ENCODE results near the gene MVB12B. TPM values are rescaled to one million over a fixed set of nuclear protein-coding genes. Genes with fewer than 3 reads are reported as not detected.

MVB12B gene
- total and polyA plus RNA-seq, 4 experiments from 2014 or later: 0.30 to 6.5 (median 4.9) TPM

GRCh38 chr9:126442636-126443035, 116.0 kb downstream of the MVB12B start:
- no peaks in the 10 kb centered on the region for H3K36me3 ChIP-seq (ENCODE audit: insufficient read depth, low read length)
- H3K27ac Mint-ChIP-seq: no peak overlapping the region
- H3K9me3 ChIP-seq (ENCODE audit: control insufficient read depth in 1 of 2, low read length in 2 of 2): no peaks in the 10 kb centered on the region
- H3K4me1 ChIP-seq (ENCODE audit: insufficient read depth, low read length): no peaks in the 10 kb centered on the region
- H3K27ac ChIP-seq (ENCODE audit: low read depth, low read length): no peak overlapping the region
- ChIA-PET CTCF (ENCODE audit: partially characterized antibody) (interaction anchor here (1.0 to 1.3 kb wide), 3 partner anchors 44 to 127 kb away, joined by 3 to 5 read pairs (median 3); no protein-coding TSS in a partner anchor), POLR2A (ENCODE audit: partially characterized antibody) (interaction anchor here (1.0 to 1.5 kb wide), 2 partner anchors 21 to 27 kb away, joined by 4 to 6 read pairs; no protein-coding TSS in a partner anchor)
- no peak overlapping the region for H3K4me3 ChIP-seq (ENCODE audit: low read length in 2 of 2)
- H3K4me1 Mint-ChIP-seq: peaks cover 0 to 8% (median 4%) of the 10 kb centered on the region in 4 donors
- H3K27me3 Mint-ChIP-seq: no peaks in the 10 kb centered on the region
- DNase-seq: no peak
- H3K27me3 ChIP-seq (ENCODE audit: insufficient read depth, low read length): no peaks in the 10 kb centered on the region
- intact Hi-C loops (cut with micrococcal nuclease): no loop called here
- H3K4me3 Mint-ChIP-seq: no peak overlapping the region
- H3K9me3 Mint-ChIP-seq: no peaks in the 10 kb centered on the region
- H3K36me3 Mint-ChIP-seq: no peaks in the 10 kb centered on the region

- Histone ChIP-seq H3K4me3 (ENCODE audit: low read length in 2 of 2) (no peak overlapping the region), H3K4me1 (ENCODE audit: insufficient read depth, low read length) (no peaks in the 10 kb centered on the region), H3K27me3 (ENCODE audit: insufficient read depth, low read length) (no peaks in the 10 kb centered on the region), H3K27ac (ENCODE audit: low read depth, low read length) (no peak overlapping the region), H3K36me3 (ENCODE audit: insufficient read depth, low read length) (no peaks in the 10 kb centered on the region), H3K9me3 (ENCODE audit: control insufficient read depth in 1 of 2, low read length in 2 of 2) (no peaks in the 10 kb centered on the region)
- ChIA-PET POLR2A (ENCODE audit: partially characterized antibody) (interaction anchor here (1.0 to 1.5 kb wide), 2 partner anchors 21 to 27 kb away, joined by 4 to 6 read pairs; no protein-coding TSS in a partner anchor), CTCF (ENCODE audit: partially characterized antibody) (interaction anchor here (1.0 to 1.1 kb wide), 2 partner anchors 45 to 127 kb away, joined by 3 read pairs; no protein-coding TSS in a partner anchor)
- DNase-seq: no peak
- intact Hi-C loops (cut with micrococcal nuclease): no loop called here
- Mint-ChIP-seq H3K27me3 (no peaks in the 10 kb centered on the region), H3K4me3 (no peak overlapping the region), H3K9me3 (no peaks in the 10 kb centered on the region), H3K27ac (no peak overlapping the region), H3K4me1 (peaks cover 0 to 12% (median 4%) of the 10 kb centered on the region in 4 donors), H3K36me3 (no peaks in the 10 kb centered on the region)
Observed at GRCh38 chr9:126443144-126443543, 116.5 kb downstream of the MVB12B start.

GRCh38 chr9:126448136-126448535, 121.5 kb downstream of the MVB12B start:
- H3K4me1 ChIP-seq (ENCODE audit: insufficient read depth, low read length): no peaks in the 10 kb centered on the region
- Mint-ChIP-seq H3K27ac (peak overlapping the region in 1 of 7 donors; percentile 33), H3K4me3 (no peak overlapping the region), H3K9me3 (no peaks in the 10 kb centered on the region), H3K27me3 (no peaks in the 10 kb centered on the region), H3K36me3 (no peaks in the 10 kb centered on the region), H3K4me1 (peaks cover 5 to 14% (median 7%) of the 10 kb centered on the region in 4 donors)
- no peak for DNase-seq
- intact Hi-C loops (cut with micrococcal nuclease): no loop called here
- no peaks in the 10 kb centered on the region for H3K36me3 ChIP-seq (ENCODE audit: insufficient read depth, low read length)
- H3K27me3 ChIP-seq (ENCODE audit: insufficient read depth, low read length): no peaks in the 10 kb centered on the region
- H3K4me3 ChIP-seq (ENCODE audit: low read length in 2 of 2): no peak overlapping the region
- ChIA-PET CTCF (ENCODE audit: partially characterized antibody) (no interaction called here), POLR2A (ENCODE audit: partially characterized antibody) (no interaction called here)
- no peaks in the 10 kb centered on the region for H3K9me3 ChIP-seq (ENCODE audit: control insufficient read depth in 1 of 2, low read length in 2 of 2)
- no peak overlapping the region for H3K27ac ChIP-seq (ENCODE audit: low read depth, low read length)

GRCh38 chr9:126448865-126449577, 122.4 kb downstream of the MVB12B start:
- POLR2A ChIA-PET (ENCODE audit: partially characterized antibody): no interaction called here
- Mint-ChIP-seq H3K4me3 (no peak overlapping the region), H3K27me3 (no peaks in the 10 kb centered on the region), H3K4me1 (peaks cover 6 to 11% (median 9%) of the 10 kb centered on the region in 4 donors), H3K27ac (no peak overlapping the region), H3K36me3 (no peaks in the 10 kb centered on the region), H3K9me3 (no peaks in the 10 kb centered on the region)
- Histone ChIP-seq H3K27me3 (ENCODE audit: insufficient read depth, low read length) (no peaks in the 10 kb centered on the region), H3K9me3 (ENCODE audit: control insufficient read depth in 1 of 2, low read length in 2 of 2) (no peaks in the 10 kb centered on the region), H3K36me3 (ENCODE audit: insufficient read depth, low read length) (no peaks in the 10 kb centered on the region), H3K4me3 (ENCODE audit: low read length in 2 of 2) (no peak overlapping the region), H3K4me1 (ENCODE audit: insufficient read depth, low read length) (no peaks in the 10 kb centered on the region), H3K27ac (ENCODE audit: low read depth, low read length) (no peak overlapping the region)
- intact Hi-C loops (cut with micrococcal nuclease): no loop called here
- no peak for DNase-seq
- CTCF ChIA-PET (ENCODE audit: partially characterized antibody): no interaction called here

- CTCF ChIA-PET (ENCODE audit: partially characterized antibody): interaction anchor here (0.8 to 4.2 kb wide), 4 partner anchors 23 to 51 kb away, joined by 3 to 23 read pairs (median 4); no protein-coding TSS in a partner anchor
- peak overlapping the region in 2 of 7 donors; percentile 29 to 37 for H3K27ac Mint-ChIP-seq
Observed at GRCh38 chr9:126449725-126450667, 123.4 kb downstream of the MVB12B start.

GRCh38 chr9:126450668-126451205, 124.1 kb downstream of the MVB12B start:
- ChIA-PET POLR2A (ENCODE audit: partially characterized antibody) (no interaction called here), CTCF (ENCODE audit: partially characterized antibody) (interaction anchor here (1.6 to 4.2 kb wide), 3 partner anchors 41 to 52 kb away, joined by 4 to 23 read pairs (median 5); no protein-coding TSS in a partner anchor)
- no peaks in the 10 kb centered on the region for H3K27me3 Mint-ChIP-seq
- H3K9me3 Mint-ChIP-seq: no peaks in the 10 kb centered on the region
- DNase-seq: no peak
- H3K4me3 Mint-ChIP-seq: no peak overlapping the region
- peak overlapping the region in 1 of 7 donors; percentile 29 for H3K27ac Mint-ChIP-seq
- Histone ChIP-seq H3K4me1 (ENCODE audit: insufficient read depth, low read length) (no peaks in the 10 kb centered on the region), H3K36me3 (ENCODE audit: insufficient read depth, low read length) (no peaks in the 10 kb centered on the region), H3K9me3 (ENCODE audit: control insufficient read depth in 1 of 2, low read length in 2 of 2) (no peaks in the 10 kb centered on the region), H3K4me3 (ENCODE audit: low read length in 2 of 2) (no peak overlapping the region), H3K27ac (ENCODE audit: low read depth, low read length) (no peak overlapping the region), H3K27me3 (ENCODE audit: insufficient read depth, low read length) (no peaks in the 10 kb centered on the region)
- peaks cover 0 to 1% of the 10 kb centered on the region in 2 donors for H3K36me3 Mint-ChIP-seq
- intact Hi-C loops (cut with micrococcal nuclease): no loop called here
- peaks cover 3 to 11% (median 9%) of the 10 kb centered on the region in 4 donors for H3K4me1 Mint-ChIP-seq

More at GRCh38 chr9:126449725-126450667, 123.4 kb downstream of the MVB12B start:
- Mint-ChIP-seq H3K36me3 (peaks cover 0 to 1% of the 10 kb centered on the region in 2 donors), H3K27me3 (no peaks in the 10 kb centered on the region), H3K4me1 (peaks cover 3 to 11% (median 9%) of the 10 kb centered on the region in 4 donors), H3K4me3 (no peak overlapping the region), H3K9me3 (no peaks in the 10 kb centered on the region)
- H3K36me3 ChIP-seq (ENCODE audit: insufficient read depth, low read length): no peaks in the 10 kb centered on the region
- intact Hi-C loops (cut with micrococcal nuclease): no loop called here
- no peak overlapping the region for H3K4me3 ChIP-seq (ENCODE audit: low read length in 2 of 2)
- DNase-seq: no peak
- H3K4me1 ChIP-seq (ENCODE audit: insufficient read depth, low read length): no peaks in the 10 kb centered on the region
- POLR2A ChIA-PET (ENCODE audit: partially characterized antibody): no interaction called here
- H3K27ac ChIP-seq (ENCODE audit: low read depth, low read length): no peak overlapping the region
- H3K9me3 ChIP-seq (ENCODE audit: control insufficient read depth in 1 of 2, low read length in 2 of 2): no peaks in the 10 kb centered on the region
- no peaks in the 10 kb centered on the region for H3K27me3 ChIP-seq (ENCODE audit: insufficient read depth, low read length)
